Measurements from ENCODE around the gene EARS2.
"Not testable (repeated sequence)": the region's sequence is repeated elsewhere in the genome, so short reads cannot be mapped to it uniquely, and the experiment has no call there.

EARS2 gene

DNA sequence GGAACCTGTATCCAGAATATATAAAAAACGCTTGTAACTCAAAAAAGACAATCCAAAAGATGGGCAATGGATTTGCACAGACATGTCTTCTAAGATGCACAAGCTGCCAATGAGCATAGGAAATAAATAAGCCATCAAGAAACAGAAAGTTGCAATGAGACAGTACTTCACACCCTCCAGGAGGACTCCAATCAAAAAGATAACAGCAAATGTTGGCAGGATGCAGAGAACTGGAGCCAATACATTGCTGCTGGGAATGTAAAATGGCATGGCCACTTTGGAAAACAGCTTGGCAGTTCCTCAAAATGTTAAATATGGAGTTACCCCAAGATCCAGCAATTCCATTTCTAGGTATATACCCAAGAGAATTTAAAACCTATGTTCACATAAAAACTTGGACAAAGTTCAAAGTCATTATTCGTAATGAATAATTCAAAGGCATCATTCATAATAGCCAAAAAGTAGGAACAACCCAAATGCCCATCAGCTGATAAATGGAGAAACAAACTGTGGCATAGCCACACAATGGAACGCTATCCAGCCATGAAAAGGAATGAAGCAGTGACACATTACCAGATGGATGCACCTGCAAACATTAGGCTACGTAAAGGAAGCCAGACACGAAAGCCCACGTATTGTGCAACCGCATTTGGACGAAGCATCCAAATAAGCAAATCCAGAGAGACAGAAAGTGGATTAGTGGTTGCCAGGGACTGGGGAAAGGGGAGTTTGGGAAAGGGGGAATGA, 72.5 kb downstream of the EARS2 start:
- no peak overlapping the region for H3K4me3 ChIP-seq
- H3K27ac ChIP-seq = no peak overlapping the region
- no peak overlapping the region for H3K9ac ChIP-seq (ENCODE audit: insufficient read length)
- H3K9me3 ChIP-seq (ENCODE audit: low read depth, low read length) = no peaks in the 10 kb centered on the region
- TF ChIP-seq EZH2 (IDR thresholded peaks at IDR 0.05) (no peak), FOXP2 (optimal IDR thresholded peaks at IDR 0.05; ENCODE audit: control extremely low read depth, extremely low read length, insufficient read depth) (no peak), POLR2AphosphoS5 (IDR thresholded peaks at IDR 0.05; ENCODE audit: borderline replicate concordance, low read depth, low read length) (no peak)
- DNase-seq (ENCODE audit: low read depth, low spot score) = no peak
- H3K36me3 ChIP-seq (ENCODE audit: insufficient read depth, low read length) = peaks cover 93% of the 10 kb centered on the region

DNA sequence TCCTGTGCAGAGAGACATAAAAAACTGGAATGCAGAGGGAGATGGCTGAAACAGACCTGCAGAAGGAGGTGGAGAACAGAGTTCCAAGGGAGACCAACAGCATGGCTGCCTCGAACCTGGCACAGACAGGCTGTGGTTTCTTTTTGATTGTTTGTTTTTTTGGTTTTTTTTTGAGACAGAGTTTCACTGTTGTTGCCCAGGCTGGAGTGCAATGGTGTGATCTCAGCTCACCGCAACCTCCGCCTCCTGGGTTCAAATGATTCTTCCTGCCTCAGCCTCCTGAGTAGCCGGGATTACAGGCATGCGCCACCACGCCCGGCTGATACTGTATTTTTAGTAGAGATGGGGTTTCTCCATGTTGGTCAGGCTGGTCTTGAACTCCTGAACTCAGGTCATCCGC, 73.7 kb downstream of the EARS2 start:
- not testable (repeated sequence) for H3K9me3 ChIP-seq (ENCODE audit: low read depth, low read length); DNase-seq (ENCODE audit: low read depth, low spot score); H3K27ac ChIP-seq; H3K4me3 ChIP-seq; H3K9ac ChIP-seq (ENCODE audit: insufficient read length)
- H3K36me3 ChIP-seq (ENCODE audit: insufficient read depth, low read length) = peaks cover 93% of the 10 kb centered on the region

- no peak overlapping the region for H3K9ac ChIP-seq (ENCODE audit: insufficient read length)
- no peak for DNase-seq (ENCODE audit: low read depth, low spot score)
- no peak for TF ChIP-seq POLR2AphosphoS5 (IDR thresholded peaks at IDR 0.05; ENCODE audit: borderline replicate concordance, low read depth, low read length)
- no peak for TF ChIP-seq FOXP2 (optimal IDR thresholded peaks at IDR 0.05; ENCODE audit: control extremely low read depth, extremely low read length, insufficient read depth)
- no peak for TF ChIP-seq EZH2 (IDR thresholded peaks at IDR 0.05)
- H3K36me3 ChIP-seq (ENCODE audit: insufficient read depth, low read length) = peaks cover 91% of the 10 kb centered on the region
- no peak overlapping the region for H3K27ac ChIP-seq
- no peak overlapping the region for H3K4me3 ChIP-seq
- H3K9me3 ChIP-seq (ENCODE audit: low read depth, low read length) = no peaks in the 10 kb centered on the region
These were observed 74.4 kb downstream of the EARS2 start for GRCh38 chr16:23482778-23483177.

DNA sequence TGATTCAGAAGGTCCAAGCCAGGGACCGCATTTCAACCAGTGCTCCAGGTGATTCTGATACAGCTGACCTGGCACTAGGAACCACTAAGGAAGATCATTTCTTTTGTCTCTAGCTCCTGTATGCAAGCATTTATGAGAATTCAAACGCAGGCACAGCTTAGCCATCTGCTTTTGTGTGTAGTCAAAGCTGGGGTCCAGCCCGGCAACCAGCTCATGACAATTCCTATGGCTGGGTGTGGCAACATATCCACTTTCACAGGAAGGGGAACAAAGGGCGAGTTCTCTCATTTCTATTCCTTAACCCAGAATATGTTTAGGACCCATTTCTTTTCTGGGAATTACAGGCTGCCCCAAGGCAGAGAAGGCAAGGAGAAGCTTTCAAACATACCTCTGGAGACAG, 76.9 kb downstream of the EARS2 start:
- Histone ChIP-seq H3K27ac (no peak overlapping the region), H3K36me3 (ENCODE audit: insufficient read depth, low read length) (peaks cover 86% of the 10 kb centered on the region), H3K4me3 (no peak overlapping the region), H3K9me3 (ENCODE audit: low read depth, low read length) (no peaks in the 10 kb centered on the region), H3K9ac (ENCODE audit: insufficient read length) (no peak overlapping the region)
- no peak for TF ChIP-seq EZH2 (IDR thresholded peaks at IDR 0.05)
- TF ChIP-seq FOXP2 (optimal IDR thresholded peaks at IDR 0.05; ENCODE audit: control extremely low read depth, extremely low read length, insufficient read depth) = no peak
- no peak for TF ChIP-seq POLR2AphosphoS5 (IDR thresholded peaks at IDR 0.05; ENCODE audit: borderline replicate concordance, low read depth, low read length)
- no peak for DNase-seq (ENCODE audit: low read depth, low spot score)

DNA sequence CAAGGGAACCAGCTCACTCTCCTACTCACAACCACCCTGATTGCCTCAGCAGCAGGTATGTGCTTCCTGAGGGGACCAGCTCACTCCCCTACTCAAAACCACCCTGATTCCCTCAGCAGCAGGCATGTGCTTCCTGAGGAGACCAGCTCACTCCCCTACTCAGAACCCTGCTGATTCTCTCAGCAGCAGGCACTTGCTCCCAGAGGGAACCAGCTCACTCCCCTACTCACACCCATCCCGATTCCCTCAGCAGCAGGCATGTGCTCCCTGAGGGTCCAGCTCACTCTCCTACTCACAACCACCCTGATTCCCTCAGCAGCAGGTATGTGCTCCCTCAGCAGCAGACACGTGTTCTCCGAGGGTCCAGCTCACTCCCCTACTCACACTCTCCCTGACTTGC, 78.0 kb downstream of the EARS2 start:
- Histone ChIP-seq H3K36me3 (ENCODE audit: insufficient read depth, low read length) (peaks cover 86% of the 10 kb centered on the region), H3K4me3 (no peak overlapping the region), H3K9me3 (ENCODE audit: low read depth, low read length) (no peaks in the 10 kb centered on the region), H3K9ac (ENCODE audit: insufficient read length) (no peak overlapping the region), H3K27ac (no peak overlapping the region)
- no peak for DNase-seq (ENCODE audit: low read depth, low spot score)
- TF ChIP-seq EZH2 (IDR thresholded peaks at IDR 0.05) = no peak
- TF ChIP-seq POLR2AphosphoS5 (IDR thresholded peaks at IDR 0.05; ENCODE audit: borderline replicate concordance, low read depth, low read length) = no peak
- TF ChIP-seq FOXP2 (optimal IDR thresholded peaks at IDR 0.05; ENCODE audit: control extremely low read depth, extremely low read length, insufficient read depth) = no peak

- H3K27ac ChIP-seq = no peak overlapping the region
- no peaks in the 10 kb centered on the region for H3K9me3 ChIP-seq (ENCODE audit: low read depth, low read length)
- no peak overlapping the region for H3K4me3 ChIP-seq
- H3K36me3 ChIP-seq (ENCODE audit: insufficient read depth, low read length) = peaks cover 91% of the 10 kb centered on the region
- TF ChIP-seq FOXP2 (optimal IDR thresholded peaks at IDR 0.05; ENCODE audit: control extremely low read depth, extremely low read length, insufficient read depth) (no peak), EZH2 (IDR thresholded peaks at IDR 0.05) (no peak), POLR2AphosphoS5 (IDR thresholded peaks at IDR 0.05; ENCODE audit: borderline replicate concordance, low read depth, low read length) (no peak)
- DNase-seq (ENCODE audit: low read depth, low spot score) = no peak
- H3K9ac ChIP-seq (ENCODE audit: insufficient read length) = no peak overlapping the region
These were observed 78.6 kb downstream of the EARS2 start for GRCh38 chr16:23478566-23478965.

- Histone ChIP-seq H3K9me3 (ENCODE audit: low read depth, low read length) (no peaks in the 10 kb centered on the region), H3K9ac (ENCODE audit: insufficient read length) (no peak overlapping the region), H3K27ac (no peak overlapping the region), H3K4me3 (no peak overlapping the region), H3K36me3 (ENCODE audit: insufficient read depth, low read length) (peaks cover 80% of the 10 kb centered on the region)
- no peak for DNase-seq (ENCODE audit: low read depth, low spot score)
- TF ChIP-seq FOXP2 (optimal IDR thresholded peaks at IDR 0.05; ENCODE audit: control extremely low read depth, extremely low read length, insufficient read depth) (no peak), EZH2 (IDR thresholded peaks at IDR 0.05) (no peak), POLR2AphosphoS5 (IDR thresholded peaks at IDR 0.05; ENCODE audit: borderline replicate concordance, low read depth, low read length) (no peak)
These were observed 80.9 kb downstream of the EARS2 start for GRCh38 chr16:23476289-23476688.
